K562 (cell line): ENCODE data around the gene PSMA5. TPM values are rescaled to one million over a fixed set of nuclear protein-coding genes. Genes with fewer than 3 reads are reported as not detected.

Experiments used
- FOXK2 ChIP-seq, 2 experiments: fragments of 450-650 bp; IDR thresholded peaks in 1 of 2; conservative IDR thresholded peaks in 1 of 2; 2 replicates each; pipeline ENCODE4 v1.6.1; 2016; ENCODE audit warnings: low read depth in 2 of 2, mild to moderate bottlenecking in 1 of 2
- GABPA ChIP-seq: fragments of 200-800 bp; sonication (Bioruptor generic); conservative IDR thresholded peaks from 2 replicates; pipeline ENCODE4 v1.6.1; 2016; ENCODE audit warnings: low read depth, missing genetic modification characterization, missing compliant biosample characterization
- KAT7 ChIP-seq: sonication (generic); formaldehyde crosslinking; IDR thresholded peaks from 2 replicates; pipeline ENCODE4 v1.8.0; 2022; ENCODE audit warnings: missing genetic modification reagents, mild to moderate bottlenecking, borderline replicate concordance
- LCOR ChIP-seq: sonication (generic); formaldehyde crosslinking; IDR thresholded peaks from 2 replicates; pipeline ENCODE4 v1.8.0; 2022; ENCODE audit warnings: mild to moderate bottlenecking, missing genetic modification reagents
- NCOR1 ChIP-seq: fragments of 450-650 bp; IDR thresholded peaks from 2 replicates; pipeline ENCODE4 v1.6.1; 2016; ENCODE audit warnings: mild to moderate bottlenecking, moderate library complexity
- PBX2 ChIP-seq, 2 experiments: IDR thresholded peaks in 1 of 2; conservative IDR thresholded peaks in 1 of 2; 2 replicates each; pipeline ENCODE4 v1.6.1; 2016; ENCODE audit warnings: low read depth in 2 of 2, mild to moderate bottlenecking in 1 of 2, missing compliant biosample characterization in 1 of 2, missing genetic modification characterization in 1 of 2, moderate library complexity in 1 of 2
- PTRF ChIP-seq: fragments of 450-650 bp; IDR thresholded peaks from 2 replicates; pipeline ENCODE4 v1.6.1; 2016; ENCODE audit warnings: mild to moderate bottlenecking, missing genetic modification characterization, missing compliant biosample characterization
- RNF2 ChIP-seq: sonication (generic); IDR thresholded peaks from 2 replicates; pipeline ENCODE4 v1.6.1; 2016
- SMAD3 ChIP-seq: fragments of 450-650 bp; formaldehyde crosslinking; conservative IDR thresholded peaks from 2 replicates; pipeline ENCODE4 v1.4.0; 2020; ENCODE audit warnings: mild to moderate bottlenecking
- SRSF1 ChIP-seq: fragments of 200-400 bp; formaldehyde crosslinking; IDR thresholded peaks from 2 replicates; pipeline ENCODE4 v1.6.1; 2017; ENCODE audit warnings: mild to moderate bottlenecking, low read depth, low read length, moderate library complexity
- TCF7L2 ChIP-seq: fragments of 150-350 bp; IDR thresholded peaks from 2 replicates; pipeline ENCODE4 v1.6.1; 2016; ENCODE audit warnings: low read depth, mild to moderate bottlenecking, low read length, moderate library complexity
- ZNF592 ChIP-seq: fragments of 450-650 bp; IDR thresholded peaks from 2 replicates; pipeline ENCODE4 v1.6.1; 2017; ENCODE audit warnings: antibody characterized with exemption, mild to moderate bottlenecking
- polyA plus RNA-seq, 8 experiments: library from polyadenylated mRNA; depleted of rRNA in 4 of 8; stranded (reverse) in 5 of 8; unstranded in 3 of 8; fragments of >200 nt; fragmentation: Nextera tagmentation in 2 of 8; fragmentation: Illumina TruSeq in 1 of 8; extraction: Ambion mirVana in 2 of 8; extraction: Trizol in 1 of 8; gene quantifications; 2 replicates each; pipeline versions ENCODE4 v1.2.1 to v1.2.3, GENCODE V29; 2011 to 2014; ENCODE audit warnings: inconsistent platforms in 1 of 8, missing spikeins in 1 of 8
- total RNA-seq, 7 experiments: library from RNA; depleted of rRNA in 6 of 7; stranded (reverse); fragments of >200 nt in 6 of 7; fragmentation: Illumina TruSeq in 2 of 7; extraction: Trizol in 2 of 7; gene quantifications; 2 replicates each; pipeline versions ENCODE4 v1.2.1 to v1.2.3, GENCODE V29; 2011 to 2021; ENCODE audit warnings: low replicate concordance in 1 of 7
- TF ChIP-seq, protein P1 (sequence below): fragments of 450-650 bp; IDR thresholded peaks from 2 replicates; pipeline ENCODE4 v1.6.1; 2016; ENCODE audit warnings: borderline replicate concordance
- TF ChIP-seq, protein P2 (sequence below): fragments of 250-450 bp; sonication (Bioruptor Pico); IDR thresholded peaks from 2 replicates; pipeline ENCODE4 v1.8.0; 2021; ENCODE audit warnings: mild to moderate bottlenecking, moderate library complexity

Gene PSMA5
- total and polyA plus RNA-seq, 9 of the 15 experiments (the other 6 are each of a cell fraction or from before 2014, with no cell fraction given), result 82.6 to 542 (median 287) TPM

GRCh38 chr1:109388884-109389637, 37.2 kb downstream of the PSMA5 start (continued):
- TF ChIP-seq LCOR (CRISPR knock-in tag), result no peak
- TF ChIP-seq, protein P1, sequence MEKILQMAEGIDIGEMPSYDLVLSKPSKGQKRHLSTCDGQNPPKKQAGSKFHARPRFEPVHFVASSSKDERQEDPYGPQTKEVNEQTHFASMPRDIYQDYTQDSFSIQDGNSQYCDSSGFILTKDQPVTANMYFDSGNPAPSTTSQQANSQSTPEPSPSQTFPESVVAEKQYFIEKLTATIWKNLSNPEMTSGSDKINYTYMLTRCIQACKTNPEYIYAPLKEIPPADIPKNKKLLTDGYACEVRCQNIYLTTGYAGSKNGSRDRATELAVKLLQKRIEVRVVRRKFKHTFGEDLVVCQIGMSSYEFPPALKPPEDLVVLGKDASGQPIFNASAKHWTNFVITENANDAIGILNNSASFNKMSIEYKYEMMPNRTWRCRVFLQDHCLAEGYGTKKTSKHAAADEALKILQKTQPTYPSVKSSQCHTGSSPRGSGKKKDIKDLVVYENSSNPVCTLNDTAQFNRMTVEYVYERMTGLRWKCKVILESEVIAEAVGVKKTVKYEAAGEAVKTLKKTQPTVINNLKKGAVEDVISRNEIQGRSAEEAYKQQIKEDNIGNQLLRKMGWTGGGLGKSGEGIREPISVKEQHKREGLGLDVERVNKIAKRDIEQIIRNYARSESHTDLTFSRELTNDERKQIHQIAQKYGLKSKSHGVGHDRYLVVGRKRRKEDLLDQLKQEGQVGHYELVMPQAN, result no peak; the same call in 1 of the 2 replicates
- TF ChIP-seq SRSF1, result no peak
- 0 out of 4 replicates have a peak, but pooled peaks of 1 of the 2 experiments have one; percentile 24 for TF ChIP-seq FOXK2 (conservative IDR thresholded peaks at IDR 0.05 in 1 of 2, IDR thresholded peaks at IDR 0.05 in 1 of 2; ENCODE audit: low read depth in 2 of 2)
- no peak for TF ChIP-seq RNF2
- TF ChIP-seq NCOR1, result peak; percentile 16; the same call in 1 of the 2 replicates
- TF ChIP-seq SMAD3 (CRISPR knock-in tag), result no peak
- TF ChIP-seq PTRF (tag), result no peak
- TF ChIP-seq GABPA (tag), result no peak; the same call in 1 of the 2 replicates
- TF ChIP-seq TCF7L2, result no peak
- peak; percentile 70; the same call in 1 of the 2 replicates for TF ChIP-seq ZNF592
- TF ChIP-seq, protein P2, sequence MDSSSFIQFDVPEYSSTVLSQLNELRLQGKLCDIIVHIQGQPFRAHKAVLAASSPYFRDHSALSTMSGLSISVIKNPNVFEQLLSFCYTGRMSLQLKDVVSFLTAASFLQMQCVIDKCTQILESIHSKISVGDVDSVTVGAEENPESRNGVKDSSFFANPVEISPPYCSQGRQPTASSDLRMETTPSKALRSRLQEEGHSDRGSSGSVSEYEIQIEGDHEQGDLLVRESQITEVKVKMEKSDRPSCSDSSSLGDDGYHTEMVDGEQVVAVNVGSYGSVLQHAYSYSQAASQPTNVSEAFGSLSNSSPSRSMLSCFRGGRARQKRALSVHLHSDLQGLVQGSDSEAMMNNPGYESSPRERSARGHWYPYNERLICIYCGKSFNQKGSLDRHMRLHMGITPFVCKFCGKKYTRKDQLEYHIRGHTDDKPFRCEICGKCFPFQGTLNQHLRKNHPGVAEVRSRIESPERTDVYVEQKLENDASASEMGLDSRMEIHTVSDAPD, result no peak
- no peak for TF ChIP-seq PBX2 (CRISPR knock-in tag; IDR thresholded peaks at IDR 0.05; ENCODE audit: low read depth)
- TF ChIP-seq PBX2 (tag; conservative IDR thresholded peaks at IDR 0.05; ENCODE audit: low read depth), result 0 out of 2 replicates have a peak, but pooled peaks have one; percentile 23
- 0 out of 2 replicates have a peak, but pooled peaks have one; percentile 74 for TF ChIP-seq KAT7
